Small intestine (tissue), 7 donors: ENCODE data around the gene PKP4. TPM values are rescaled to one million over a fixed set of nuclear protein-coding genes. Genes with fewer than 3 reads are reported as not detected.

ENCODE experiments used
- DNase-seq, 2 donors: peaks; one replicate each; pipeline versions ENCODE4 v3.0.0 to v3.0.0-alpha.2; 2013
- FAIRE-seq: peaks from 2 replicates; lab custom pipeline; 2012; peaks lifted over from hg19 to GRCh38; lab: Jason Lieb, UNC
- H3K27ac ChIP-seq, 3 donors: one replicate each; pipeline ENCODE4 v1.5.1; 2013; ENCODE audit warnings: low read length in 2 of 3, mild to moderate bottlenecking in 2 of 3, control low read depth in 1 of 3, inconsistent platforms in 1 of 3, low read depth in 1 of 3, moderate library complexity in 1 of 3
- H3K27me3 ChIP-seq, 3 donors: one replicate each; pipeline ENCODE4 v1.6.1; 2013; ENCODE audit warnings: low read length in 3 of 3, inconsistent platforms in 1 of 3; ENCODE audit not compliant: control insufficient read depth in 3 of 3, insufficient read depth in 3 of 3
- H3K36me3 ChIP-seq, 3 donors: one replicate each; pipeline ENCODE4 v1.6.1; 2013; ENCODE audit warnings: low read length in 3 of 3, inconsistent platforms in 1 of 3, low read depth in 1 of 3, mild to moderate bottlenecking in 1 of 3, moderate library complexity in 1 of 3; ENCODE audit not compliant: control insufficient read depth in 3 of 3, insufficient read depth in 2 of 3
- H3K4me1 ChIP-seq, 3 donors: one replicate each; pipeline ENCODE4 v1.6.1; 2013; ENCODE audit warnings: low read length in 2 of 3, inconsistent platforms in 1 of 3, low read depth in 1 of 3, mild to moderate bottlenecking in 1 of 3, moderate library complexity in 1 of 3; ENCODE audit not compliant: control insufficient read depth in 3 of 3, insufficient read depth in 2 of 3
- H3K4me3 ChIP-seq, 3 donors: one replicate each; pipeline ENCODE4 v1.5.1; 2013; ENCODE audit warnings: low read length in 3 of 3, control low read depth in 1 of 3, inconsistent platforms in 1 of 3, low read depth in 1 of 3, mild to moderate bottlenecking in 1 of 3, moderate library complexity in 1 of 3
- H3K9me3 ChIP-seq, 2 donors: one replicate each; pipeline ENCODE4 v1.6.1; 2013; ENCODE audit warnings: low read depth in 1 of 2, low read length in 1 of 2; ENCODE audit not compliant: control insufficient read depth in 2 of 2, insufficient read depth in 1 of 2
- WGBS, 3 donors: extraction: QIAGEN DNeasy Blood & Tissue Kit; methylation state at CpG; one replicate each; pipeline ENCODE4 v1.1.7; 2013; 5-methylcytosine and 5-hydroxymethylcytosine counted together
- polyA plus RNA-seq, 4 donors: library from polyadenylated mRNA; stranded (reverse) in 3 of 4; unstranded in 1 of 4; fragments of 200-250 nt in 3 of 4; fragments of 120-200 nt in 1 of 4; gene quantifications; one replicate each; pipeline versions ENCODE4 v1.2.1 to v1.2.3, GENCODE V29; 2013
- donor health status: healthy with polysubstance abuse.
- donor health status: control.
- donor health status: control.
- donor health status: Bipolar disorder and iron deficiency.
- donor health status: healthy.

Gene PKP4
- polyA plus RNA-seq, 4 donors, result 16.8 to 54.3 (median 23.3) TPM

- no peak for FAIRE-seq
- 80 to 96% (median 90%) methylated on average over 2 of the region's 2 CpGs for WGBS, 3 donors
- H3K27ac ChIP-seq, result no peak overlapping the region
- H3K36me3 ChIP-seq, result no peaks in the 10 kb centered on the region
- no peak overlapping the region for H3K4me3 ChIP-seq
- DNase-seq, result no peak
- H3K27me3 ChIP-seq, result no peaks in the 10 kb centered on the region
- peaks cover 0 to 4% (median 0%) of the 10 kb centered on the region in 3 donors for H3K4me1 ChIP-seq
- H3K9me3 ChIP-seq, result no peaks in the 10 kb centered on the region
Observed at GRCh38 chr2:158519481-158519880, 62.7 kb downstream of the PKP4 start.

- Histone ChIP-seq H3K27ac (no peak overlapping the region), H3K9me3 (no peaks in the 10 kb centered on the region), H3K4me1 (no peaks in the 10 kb centered on the region), H3K4me3 (no peak overlapping the region), H3K27me3 (no peaks in the 10 kb centered on the region), H3K36me3 (peaks cover 0 to 5% (median 2%) of the 10 kb centered on the region in 3 donors)
- 81 to 88% (median 87%) methylated on average over 4 of the region's 4 CpGs for WGBS, 3 donors
- FAIRE-seq, result no peak
- peak in 1 of 2 donors; percentile 38 for DNase-seq
Observed at GRCh38 chr2:158529379-158530259, 72.9 kb downstream of the PKP4 start.

- Histone ChIP-seq H3K27me3 (no peaks in the 10 kb centered on the region), H3K4me1 (no peaks in the 10 kb centered on the region), H3K27ac (no peak overlapping the region), H3K4me3 (no peak overlapping the region), H3K36me3 (peaks cover 0 to 9% (median 2%) of the 10 kb centered on the region in 3 donors), H3K9me3 (no peaks in the 10 kb centered on the region)
- DNase-seq (no peak), FAIRE-seq (no peak)
- WGBS, 3 donors, result 95 to 100% (median 100%) methylated on average over 1 of the region's 1 CpG
Observed at GRCh38 chr2:158530829-158531228, 74.1 kb downstream of the PKP4 start.

GRCh38 chr2:158533009-158533408 is 76.3 kb downstream of the PKP4 start:
- 92 to 98% (median 96%) methylated on average over 5 of the region's 5 CpGs for WGBS, 3 donors
- DNase-seq (no peak), FAIRE-seq (no peak)
- H3K27ac ChIP-seq, result no peak overlapping the region
- peaks cover 0 to 14% (median 2%) of the 10 kb centered on the region in 3 donors for H3K36me3 ChIP-seq
- no peaks in the 10 kb centered on the region for H3K4me1 ChIP-seq
- H3K4me3 ChIP-seq, result no peak overlapping the region
- no peaks in the 10 kb centered on the region for H3K9me3 ChIP-seq
- no peaks in the 10 kb centered on the region for H3K27me3 ChIP-seq

- peaks cover 0 to 9% (median 0%) of the 10 kb centered on the region in 3 donors for H3K36me3 ChIP-seq
- H3K4me3 ChIP-seq, result no peak overlapping the region
- H3K27me3 ChIP-seq, result no peaks in the 10 kb centered on the region
- DNase-seq (peak; percentile 88 to 89), FAIRE-seq (peak; percentile 55)
- H3K4me1 ChIP-seq, result peaks cover 2 to 15% (median 3%) of the 10 kb centered on the region in 3 donors
- WGBS, 3 donors, result 37 to 57% (median 55%) methylated on average over 3 of the region's 3 CpGs
- H3K9me3 ChIP-seq, result no peaks in the 10 kb centered on the region
- H3K27ac ChIP-seq, result peak overlapping the region in 2 of 3 donors; percentile 44 to 68
Observed at GRCh38 chr2:158539176-158540005, 82.6 kb downstream of the PKP4 start.

GRCh38 chr2:158542577-158542976 is 85.8 kb downstream of the PKP4 start:
- no peaks in the 10 kb centered on the region for H3K9me3 ChIP-seq
- FAIRE-seq (no peak), DNase-seq (no peak)
- no peak overlapping the region for H3K4me3 ChIP-seq
- no peak overlapping the region for H3K27ac ChIP-seq
- peaks cover 2 to 24% (median 7%) of the 10 kb centered on the region in 3 donors for H3K4me1 ChIP-seq
- peaks cover 0 to 4% (median 0%) of the 10 kb centered on the region in 3 donors for H3K36me3 ChIP-seq
- H3K27me3 ChIP-seq, result no peaks in the 10 kb centered on the region
- 93 to 100% (median 98%) methylated on average over 1 of the region's 1 CpG for WGBS, 3 donors

GRCh38 chr2:158543957-158544356 is 87.2 kb downstream of the PKP4 start:
- DNase-seq (no peak), FAIRE-seq (no peak)
- peaks cover 2 to 20% (median 7%) of the 10 kb centered on the region in 3 donors for H3K4me1 ChIP-seq
- H3K4me3 ChIP-seq, result no peak overlapping the region
- no peak overlapping the region for H3K27ac ChIP-seq
- WGBS, 3 donors, result 88 to 98% (median 97%) methylated on average over 2 of the region's 2 CpGs
- H3K9me3 ChIP-seq, result no peaks in the 10 kb centered on the region
- H3K27me3 ChIP-seq, result no peaks in the 10 kb centered on the region
- peaks cover 0 to 10% (median 3%) of the 10 kb centered on the region in 3 donors for H3K36me3 ChIP-seq

- DNase-seq (no peak), FAIRE-seq (no peak)
- Histone ChIP-seq H3K27ac (no peak overlapping the region), H3K4me3 (no peak overlapping the region), H3K36me3 (peaks cover 0 to 14% (median 3%) of the 10 kb centered on the region in 3 donors), H3K9me3 (no peaks in the 10 kb centered on the region), H3K27me3 (no peaks in the 10 kb centered on the region), H3K4me1 (peaks cover 0 to 10% (median 4%) of the 10 kb centered on the region in 3 donors)
- WGBS, 3 donors, result 35 to 61% (median 53%) methylated on average over 1 of the region's 1 CpG
Observed at GRCh38 chr2:158544998-158545397, 88.2 kb downstream of the PKP4 start.
